Dermis blood vessel endothelial cell (primary cell): ENCODE measurements around the gene MKKS. TPM values are rescaled to one million over a fixed set of nuclear protein-coding genes. Genes with fewer than 3 reads are reported as not detected.
"Not testable (repeated sequence)": the region's sequence is repeated elsewhere in the genome, so short reads cannot be mapped to it uniquely, and the experiment has no call there.

Experiments
- DNase-seq: peaks from one replicate; pipeline ENCODE4 v3.0.0; 2010
- total RNA-seq: library from RNA; depleted of rRNA; stranded (reverse); fragments of >200 nt; gene quantifications from 2 replicates; pipeline ENCODE4 v1.2.3, GENCODE V29; 2014

The MKKS gene
- total RNA-seq, 1 donor from 2014 or later = 6.5 TPM

DNA sequence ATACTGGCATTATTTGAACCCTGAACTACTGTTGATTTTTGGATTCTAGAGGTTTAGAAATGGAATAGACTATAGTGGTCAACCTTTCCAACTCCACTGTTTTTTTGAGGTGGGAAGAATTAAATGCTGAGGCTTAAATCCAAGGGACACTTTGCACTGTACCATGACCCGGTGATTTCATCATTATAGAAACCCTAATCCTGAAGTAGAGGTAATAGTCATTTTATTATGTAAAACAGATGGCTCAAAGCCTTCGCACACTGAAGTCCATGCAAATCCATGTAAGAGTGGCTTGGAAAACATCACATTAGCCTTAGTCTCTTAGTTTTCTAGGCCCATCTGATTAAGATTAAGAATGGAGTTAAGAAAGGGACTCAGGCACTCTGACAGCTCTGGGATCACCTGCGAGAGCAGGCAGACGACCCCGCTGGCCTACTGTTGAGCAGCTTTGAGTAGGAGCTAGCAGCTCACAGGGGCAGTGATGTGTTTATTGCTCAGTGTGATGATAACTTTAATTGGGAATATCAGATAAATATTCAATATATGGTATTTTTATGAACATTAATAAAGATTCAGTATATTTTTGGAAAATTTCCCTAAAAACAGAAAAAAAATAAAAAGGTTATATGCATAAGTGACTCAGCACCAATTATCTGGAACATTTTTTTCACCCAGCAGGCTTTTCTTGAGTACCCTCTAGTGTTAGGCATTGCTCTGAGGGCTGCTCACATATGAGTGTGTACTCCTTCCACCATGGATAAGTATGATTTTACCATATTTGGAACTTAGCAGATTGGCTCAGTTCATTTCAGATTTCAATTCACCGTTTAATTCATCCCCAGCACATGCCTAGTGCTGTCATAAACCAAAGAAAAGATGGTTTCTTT, 14.5 kb upstream of the MKKS start:
- no peak for DNase-seq

DNA sequence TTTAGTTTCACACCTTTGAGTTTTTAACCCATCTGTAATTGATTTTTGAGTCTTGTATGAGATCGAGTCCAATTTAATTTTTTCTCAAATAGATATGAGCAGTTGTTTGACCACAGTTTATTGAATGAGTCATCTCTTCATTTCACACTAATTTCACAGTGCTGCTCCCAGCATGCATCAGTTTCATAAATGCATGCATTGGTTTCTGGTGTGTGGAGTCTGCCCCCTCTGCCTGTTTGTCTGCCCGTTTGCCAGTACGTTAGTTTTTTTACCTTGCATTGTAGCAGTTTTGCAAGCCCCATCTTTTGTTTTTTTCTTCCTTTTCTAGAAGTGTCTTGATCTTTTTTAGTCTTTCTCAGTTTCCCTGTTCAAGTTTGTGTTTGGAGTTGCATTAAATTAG, 13.0 kb upstream of the MKKS start:
- DNase-seq = peak; percentile 72

DNA sequence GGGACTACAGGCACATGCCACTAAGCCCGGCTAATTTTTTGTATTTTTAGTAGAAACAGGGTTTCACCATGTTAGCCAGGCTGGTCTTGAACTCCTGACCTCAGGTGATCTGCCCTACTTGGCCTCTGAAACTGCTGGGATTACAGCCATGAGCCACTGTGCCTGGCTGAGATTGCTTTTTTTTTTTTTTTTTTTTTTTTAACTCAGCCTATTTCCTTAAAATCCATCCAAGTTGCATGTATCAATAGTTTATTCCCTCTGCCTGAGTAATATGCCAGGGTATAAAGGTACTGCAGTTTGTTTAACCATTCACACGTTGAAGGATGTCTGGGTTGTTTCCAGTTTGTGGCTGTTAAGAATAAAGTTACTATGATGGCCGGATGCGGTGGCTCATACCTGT, 11.7 kb upstream of the MKKS start:
- DNase-seq = no peak

DNA sequence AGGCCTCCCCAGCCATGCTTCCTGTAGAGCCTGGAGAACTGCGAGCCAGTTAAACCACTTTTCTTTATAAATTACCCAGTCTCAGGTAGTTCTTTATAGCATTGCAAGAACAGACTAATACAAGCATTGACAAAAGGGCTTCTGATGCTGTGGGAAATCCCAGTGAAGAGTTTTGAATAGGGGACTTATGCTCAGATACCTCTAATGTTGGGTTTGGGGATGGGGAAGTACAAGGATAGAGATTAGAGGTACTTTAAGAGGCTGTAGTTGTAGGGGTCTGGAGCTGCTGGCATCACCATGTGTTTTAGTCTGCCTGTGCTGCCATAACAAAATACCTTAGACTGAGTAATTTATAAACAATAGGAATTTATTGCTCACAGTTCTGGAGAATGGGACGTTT, 9.9 kb upstream of the MKKS start:
- no peak for DNase-seq

DNA sequence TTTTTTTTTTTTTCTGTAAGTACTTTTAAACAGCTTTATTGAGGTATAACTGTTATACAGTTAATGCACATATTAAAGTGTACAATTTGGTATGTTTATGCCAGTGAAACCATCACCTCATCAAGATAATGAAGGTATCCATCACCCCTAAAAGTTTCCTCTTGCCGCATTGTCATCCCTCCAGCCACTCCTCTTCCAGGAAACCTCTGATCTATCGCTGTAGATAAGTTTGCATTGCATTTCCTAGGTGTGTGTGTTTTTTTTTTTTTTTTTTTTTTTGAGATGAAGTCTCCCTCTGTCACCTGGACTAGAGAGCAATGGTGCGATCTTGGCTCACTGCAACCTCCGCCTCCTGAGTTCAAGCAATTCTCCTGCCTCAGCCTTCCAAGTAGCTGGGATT, 4.2 kb upstream of the MKKS start:
- DNase-seq = no peak

DNA sequence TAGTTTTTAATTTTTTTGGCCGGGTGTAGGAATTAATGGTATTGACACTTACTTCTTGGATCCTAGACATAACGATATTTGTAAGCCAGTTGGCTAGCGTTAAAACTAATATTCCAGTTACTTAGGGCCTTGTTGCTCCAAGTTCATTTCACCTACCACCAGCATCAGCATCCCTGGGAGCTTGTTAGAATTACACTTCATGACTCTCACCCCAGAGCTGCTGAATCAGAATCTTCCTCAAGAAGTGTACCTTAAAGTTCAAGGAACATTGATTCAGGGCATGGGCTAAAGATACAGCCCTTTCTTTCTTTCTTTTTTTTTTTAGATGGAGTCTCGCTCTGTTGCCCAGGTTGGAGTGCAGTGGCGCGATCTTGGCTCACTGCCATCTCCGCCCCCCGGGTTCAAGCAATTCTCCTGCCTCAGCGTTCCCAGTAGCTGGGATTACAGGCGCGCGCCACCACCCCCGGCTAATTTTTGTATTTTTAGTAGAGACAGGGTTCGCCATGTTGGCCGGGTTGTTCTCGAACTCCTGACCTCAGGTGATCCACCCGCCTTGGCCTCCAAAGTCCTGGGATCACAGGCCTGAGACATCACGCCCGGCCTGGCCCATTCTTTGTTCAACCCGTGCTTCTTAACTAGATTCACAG, 2.2 kb upstream of the MKKS start:
- no peak for DNase-seq

DNA sequence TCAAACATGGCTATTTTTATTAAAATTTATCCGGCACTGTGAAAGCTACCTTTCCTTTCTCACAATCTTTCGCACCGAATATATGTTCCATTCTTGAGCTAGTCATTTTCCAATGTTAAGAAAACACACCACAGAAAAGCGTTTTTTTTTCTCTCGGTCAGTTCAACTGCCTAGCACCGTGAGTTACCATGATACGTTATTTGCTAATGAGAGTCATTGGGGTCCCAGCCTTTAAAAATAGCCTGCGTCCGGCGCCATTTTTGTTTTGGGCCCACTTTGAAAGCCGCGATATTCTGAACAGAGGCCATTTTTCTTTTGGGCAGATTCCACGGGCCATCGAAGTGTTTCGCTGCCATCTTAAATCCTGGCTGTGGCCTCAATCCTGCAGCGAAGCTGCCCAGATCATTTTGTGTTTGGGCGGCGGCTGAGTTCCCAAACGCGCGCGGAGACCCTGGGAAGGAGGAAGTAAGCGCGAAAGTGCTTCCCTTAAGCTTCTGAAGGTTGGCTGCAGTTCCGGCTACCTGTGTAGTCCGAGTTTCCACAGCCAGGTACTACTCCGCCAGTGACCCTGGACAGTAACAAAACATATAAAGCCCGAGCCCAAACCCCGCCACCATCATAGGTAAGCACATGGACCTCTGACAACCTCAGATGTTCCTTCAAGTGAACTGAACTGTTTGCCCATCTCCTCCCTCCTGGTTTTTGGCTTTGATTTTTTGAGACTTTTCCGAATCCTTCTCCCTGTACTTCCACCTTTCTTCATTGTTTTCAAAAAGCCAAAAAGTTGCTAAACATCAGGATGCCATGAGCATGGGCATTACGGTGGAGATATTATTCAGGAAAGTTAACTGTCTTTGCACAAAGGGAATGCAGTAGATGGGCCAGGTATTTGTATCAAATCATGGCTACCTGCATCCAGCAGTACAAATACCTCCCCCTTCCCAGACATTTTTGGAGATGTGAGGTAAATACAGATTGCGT, 1.1 kb upstream of the MKKS start, which contains the start of gene SLX4IP:
Gene SLX4IP (plus strand): TSS at position 474 of the 981 bp plus-strand sequence. CDS start 22,900 bp downstream, outside the sequence.
- DNase-seq = peak; percentile 98

DNA sequence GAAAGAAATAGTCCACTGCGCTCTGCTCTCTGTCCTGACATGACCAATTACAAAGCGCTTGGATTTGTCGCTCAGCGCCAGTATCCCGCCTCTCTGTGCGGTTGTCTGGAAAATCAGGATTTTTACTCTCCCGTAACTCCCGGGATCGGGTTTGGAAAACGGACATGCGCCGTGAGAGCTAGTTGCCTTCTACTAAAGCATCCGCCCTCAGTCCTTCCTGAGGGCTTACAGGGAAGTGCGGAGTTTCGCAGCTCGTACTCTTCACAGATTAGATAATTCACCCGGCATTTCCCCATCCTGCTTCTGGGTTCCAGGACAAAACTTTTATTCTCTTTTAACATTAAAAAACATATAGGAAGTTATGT, 427 bp upstream of the MKKS start:
- DNase-seq = peak; percentile 99

DNA sequence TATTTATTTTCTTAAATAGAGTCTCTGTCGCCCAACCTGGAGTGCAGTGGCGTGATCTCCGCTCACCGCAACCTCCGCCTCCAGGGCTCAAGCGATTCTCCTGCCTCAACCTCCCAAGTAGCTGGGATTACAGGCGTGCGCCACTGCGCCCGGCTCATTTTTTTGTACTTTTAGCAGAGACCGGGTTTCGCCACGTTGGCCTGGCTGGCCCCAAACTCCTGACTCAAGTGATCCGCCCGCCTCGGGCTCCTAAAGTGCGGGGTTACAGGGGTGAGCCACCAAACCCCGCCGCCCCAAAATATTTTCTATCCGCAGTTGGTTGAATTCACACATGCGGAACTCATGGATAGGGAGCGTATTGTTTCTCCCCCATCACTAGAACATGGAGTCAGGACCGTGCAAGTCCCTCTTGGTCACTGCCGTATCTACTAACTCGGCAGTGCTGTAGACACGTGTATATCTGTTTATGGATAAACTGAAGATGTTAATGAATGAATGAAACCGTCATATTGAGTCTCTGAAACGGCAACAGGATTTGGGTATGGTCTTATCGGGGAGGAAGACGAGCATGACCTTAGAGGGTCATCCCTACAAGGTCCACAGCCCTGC, 904 bp downstream of the MKKS start:
- DNase-seq = peak; percentile 39

DNA sequence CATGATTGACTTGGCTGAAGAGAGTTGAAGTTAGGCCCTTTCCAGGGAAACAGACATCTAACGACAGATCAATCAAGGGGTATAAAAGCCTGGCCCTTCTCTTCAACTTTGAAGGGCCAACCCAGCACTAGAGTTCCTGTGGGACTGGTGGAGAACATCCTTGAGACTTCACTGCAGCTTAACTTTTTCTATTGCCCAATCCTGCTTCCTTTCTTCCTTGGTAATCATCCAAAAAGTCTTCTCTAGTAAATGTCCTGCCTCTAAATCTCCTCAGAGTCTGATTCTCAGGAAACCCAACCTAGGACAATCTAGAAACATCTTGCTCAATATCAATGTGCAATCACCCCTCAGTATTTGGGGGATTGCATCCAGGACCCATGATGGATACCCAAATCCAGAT, 1.9 kb downstream of the MKKS start:
- no peak for DNase-seq

DNA sequence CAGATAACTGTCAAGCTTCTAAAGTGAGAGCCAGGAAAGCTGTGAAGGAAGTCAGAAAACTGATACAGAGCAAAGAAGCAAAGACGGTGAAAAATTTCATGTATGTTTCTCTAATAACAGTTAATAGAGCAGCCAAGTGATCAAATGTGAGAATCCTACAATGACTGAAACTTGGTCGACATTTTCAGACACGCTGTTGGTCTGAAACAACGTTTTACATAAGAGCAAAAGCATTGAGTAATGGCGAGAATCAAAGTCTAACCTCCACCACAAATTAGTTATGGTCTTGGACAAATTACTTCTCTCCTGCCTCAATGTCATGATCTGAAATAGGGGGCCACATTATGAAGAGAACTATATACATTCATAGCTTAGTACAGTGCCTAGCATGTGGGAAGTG, 3.3 kb downstream of the MKKS start:
- DNase-seq = no peak

DNA sequence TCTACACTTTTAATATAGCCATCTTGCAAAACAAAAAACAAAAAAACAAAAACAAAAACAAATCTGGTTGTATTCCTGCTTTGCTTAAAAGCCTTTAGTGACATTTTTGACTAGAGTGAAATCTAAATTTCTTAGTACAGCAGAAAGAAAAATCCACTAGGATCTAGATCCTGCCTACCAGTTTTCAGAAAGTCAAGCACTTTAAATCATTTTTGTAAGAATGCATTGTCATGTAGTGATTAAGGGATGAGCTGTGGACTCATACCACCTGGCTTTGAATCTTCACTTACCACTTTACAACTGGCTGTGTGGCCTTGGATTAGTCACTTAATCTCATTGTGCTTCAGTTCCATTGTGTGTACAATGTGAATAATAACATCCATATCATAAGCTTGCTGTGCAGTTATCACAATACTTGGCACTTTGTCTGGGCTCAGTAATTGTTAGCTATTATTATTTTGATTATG, 4.0 kb downstream of the MKKS start:
- peak; percentile 71 for DNase-seq

DNA sequence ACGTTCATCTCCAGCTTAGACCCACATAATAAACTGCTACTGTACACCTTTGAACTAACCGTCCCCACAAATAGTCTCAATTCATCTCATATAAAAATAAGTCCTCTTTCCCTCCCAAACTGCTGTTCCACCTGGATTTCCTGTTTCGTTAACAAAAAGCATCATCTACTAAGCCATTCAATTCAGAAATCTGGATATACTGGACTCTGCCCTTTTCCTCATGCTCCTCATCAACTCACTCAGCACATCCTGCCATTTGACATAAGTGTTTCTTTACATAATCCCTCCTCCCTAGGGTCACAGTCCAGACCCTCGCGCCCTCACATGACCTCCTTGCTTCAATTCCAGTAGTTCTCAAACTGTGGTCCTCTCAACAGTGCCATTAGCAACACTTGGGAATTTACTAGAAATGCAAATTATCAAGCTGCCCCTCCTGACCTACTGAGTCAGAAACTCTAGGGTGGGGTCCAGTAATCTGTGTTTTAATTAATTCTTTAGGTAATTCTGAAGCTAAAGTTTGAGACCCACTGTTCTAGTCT, 4.5 kb downstream of the MKKS start:
- peak; percentile 18 for DNase-seq

DNA sequence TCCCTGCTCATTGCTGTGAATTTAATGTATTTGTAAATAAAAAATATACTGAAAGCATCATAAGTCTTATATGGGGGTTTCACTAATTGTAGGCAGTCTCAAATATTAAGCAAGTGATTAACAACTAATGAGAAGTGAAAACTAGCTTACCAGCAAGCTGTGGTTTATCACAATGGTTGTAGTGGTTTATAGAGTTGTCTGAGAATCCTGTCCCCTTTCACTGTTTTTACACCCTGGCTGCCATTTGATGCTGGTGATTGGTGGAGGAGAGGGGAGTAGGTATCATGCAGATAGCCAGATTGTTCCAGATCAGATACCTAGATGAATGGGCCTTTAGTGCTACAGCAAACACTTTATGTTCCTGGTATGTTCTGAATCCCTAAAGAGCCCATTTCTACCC, 6.0 kb downstream of the MKKS start:
- no peak for DNase-seq

DNA sequence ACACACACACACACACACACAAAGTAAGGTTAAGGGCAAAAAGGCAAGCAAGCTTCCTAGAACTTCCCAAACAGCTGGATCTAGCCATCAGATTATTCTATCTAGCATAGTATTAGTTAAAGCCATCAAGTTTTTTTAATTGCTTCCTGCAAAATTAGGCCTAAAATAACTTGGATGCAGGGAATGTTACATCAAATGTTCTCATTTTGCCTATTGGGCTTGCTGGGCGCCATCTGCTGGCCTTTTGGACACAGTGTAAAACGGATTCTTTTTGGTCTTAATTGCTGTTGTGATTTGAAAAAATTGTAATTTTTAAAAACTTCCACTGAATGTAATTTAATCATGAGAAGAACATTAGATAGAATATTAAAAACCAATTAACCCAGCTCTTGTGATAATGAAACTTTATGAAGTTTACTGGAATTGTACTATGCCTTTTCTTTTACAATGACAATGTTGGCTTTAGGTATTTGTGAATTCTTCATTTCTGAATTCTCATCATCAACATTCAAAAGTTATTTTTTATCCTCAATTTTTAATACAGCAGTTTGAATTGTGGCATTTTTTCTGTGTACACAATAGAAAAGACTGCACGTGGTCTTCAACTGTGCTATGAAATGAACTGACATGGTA, 6.8 kb downstream of the MKKS start:
- peak; percentile 84 for DNase-seq

DNA sequence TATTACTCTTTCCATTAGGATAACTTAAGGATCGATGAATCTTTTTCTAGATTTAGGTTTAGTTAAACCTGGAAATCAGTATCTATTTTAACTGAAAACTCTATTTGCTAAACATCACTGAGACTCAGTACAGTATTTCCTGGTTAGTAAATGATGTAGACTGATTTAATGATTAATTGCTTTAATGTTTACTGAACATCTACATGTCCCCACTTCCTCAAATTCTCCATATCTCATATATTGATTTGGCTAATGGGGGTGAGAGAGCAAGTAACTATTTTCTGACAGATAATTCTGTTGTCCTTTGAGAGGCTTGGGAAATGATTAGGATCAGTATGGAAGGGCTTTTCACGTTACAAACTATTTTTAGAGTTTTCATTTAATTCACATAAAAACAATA, 10.3 kb downstream of the MKKS start:
- no peak for DNase-seq

DNA sequence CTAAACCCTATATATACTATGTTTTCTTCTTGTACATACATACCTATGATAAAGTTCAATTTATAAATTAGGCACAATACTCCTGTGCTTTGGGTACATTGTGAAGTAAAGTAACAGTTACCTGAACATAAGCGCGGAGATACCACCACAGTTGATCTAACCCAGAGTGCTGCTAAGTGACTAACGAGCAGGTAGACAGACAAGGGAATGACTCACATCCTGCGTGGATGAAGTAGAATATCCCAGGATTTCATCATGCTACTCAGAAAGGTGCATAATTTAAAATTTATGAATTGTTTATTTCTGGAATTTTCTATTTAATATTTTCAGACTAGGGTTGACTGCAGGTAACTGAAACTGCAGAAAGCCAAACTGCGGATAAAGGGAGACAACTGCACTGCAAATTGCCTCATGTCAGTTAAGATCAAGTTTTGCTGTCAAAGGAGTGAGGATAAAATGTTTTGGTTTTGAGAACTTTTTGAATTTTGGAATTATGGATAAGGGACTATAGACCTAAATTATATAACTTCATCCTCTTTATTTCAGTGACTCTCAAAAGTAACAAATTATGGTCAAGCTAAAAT, 14.4 kb downstream of the MKKS start:
- peak; percentile 26 for DNase-seq

DNA sequence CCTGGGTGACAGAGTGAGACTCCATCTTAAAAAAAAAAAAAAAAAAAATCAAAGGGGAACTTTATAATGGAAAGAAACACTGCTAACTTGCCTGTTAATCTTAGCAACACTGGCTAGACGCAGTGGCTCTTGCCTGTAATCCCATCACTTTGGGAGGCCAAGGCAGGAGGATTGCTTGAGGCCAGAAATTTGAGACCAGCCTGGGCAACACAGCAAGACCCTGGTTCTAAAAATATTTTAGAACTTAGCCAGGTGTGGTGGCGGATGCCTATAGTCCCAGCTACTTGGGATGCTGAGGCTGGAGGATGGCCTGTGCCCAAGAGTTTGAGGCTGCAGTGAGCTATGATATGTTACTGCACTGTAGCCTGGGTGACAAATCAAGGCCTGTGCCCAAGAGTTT, 16.8 kb downstream of the MKKS start:
- DNase-seq = not testable (repeated sequence)

DNA sequence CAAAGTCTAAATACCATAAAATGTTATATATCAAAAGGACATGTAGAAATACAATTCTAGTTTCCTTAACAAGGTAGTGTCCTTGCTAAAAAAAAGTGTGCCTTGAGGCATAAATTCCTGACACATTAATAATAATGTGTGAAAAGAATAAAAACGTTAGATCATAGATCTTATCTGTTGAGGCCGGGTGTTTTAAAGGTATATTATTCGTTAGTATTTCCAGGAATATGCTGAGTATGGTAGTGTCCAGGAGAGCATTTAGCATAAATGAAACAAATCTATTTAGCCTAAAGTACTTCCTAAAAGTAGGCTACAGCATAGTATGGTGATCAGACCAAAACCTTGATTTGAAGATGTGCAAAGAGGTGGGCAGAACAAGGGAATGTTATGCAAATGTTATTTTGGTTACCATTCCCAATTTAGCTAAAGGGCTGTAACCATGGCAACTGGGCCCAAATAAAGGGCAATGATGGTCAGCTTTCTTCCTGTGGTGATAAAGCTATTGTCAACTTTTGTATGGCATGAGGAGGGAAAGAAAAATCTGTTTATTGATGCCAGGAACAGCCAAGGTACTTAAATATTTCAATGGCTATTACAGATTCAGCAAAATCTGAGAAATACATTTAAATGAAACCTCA, 18.9 kb downstream of the MKKS start:
- DNase-seq = peak; percentile 57

DNA sequence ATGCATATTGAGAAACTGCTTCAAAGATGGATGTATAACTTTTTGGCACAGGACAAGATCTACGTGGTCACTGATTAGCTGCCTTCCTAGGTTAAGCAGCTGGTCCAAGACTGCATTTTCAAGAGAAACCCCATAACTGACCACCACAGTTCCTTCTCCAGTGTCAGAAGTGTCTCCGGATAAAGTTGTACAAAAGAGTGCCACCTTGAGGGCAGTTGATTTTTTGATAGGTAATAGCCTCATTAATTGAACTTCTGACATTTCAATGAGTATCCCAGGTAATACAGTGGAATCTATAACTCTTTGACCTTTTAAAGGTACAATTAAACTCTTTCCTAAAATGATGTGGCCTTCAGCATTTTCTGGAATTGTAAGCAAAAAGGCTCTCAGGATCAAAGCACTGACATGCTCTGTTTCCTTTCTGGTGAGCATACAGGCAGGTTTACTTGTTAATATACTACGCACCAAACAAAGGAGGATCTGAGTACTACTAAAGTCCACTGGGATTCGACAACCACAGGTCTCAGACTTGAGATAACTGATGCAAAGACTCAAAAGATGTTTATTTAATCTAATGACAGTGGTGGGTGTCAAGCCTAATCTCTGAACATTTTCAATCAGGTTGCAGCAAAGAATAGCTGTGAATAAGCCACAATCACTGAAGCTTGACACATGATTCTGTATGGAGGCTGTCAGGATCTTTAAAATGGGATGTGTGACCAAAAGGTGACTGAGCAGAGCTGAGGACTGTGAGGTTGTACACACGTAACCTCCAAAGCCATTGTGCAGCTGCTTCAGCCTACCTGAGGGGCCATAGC, 21.2 kb downstream of the MKKS start:
- peak; percentile 60 for DNase-seq
